Astrocyte (in vitro differentiated cells and primary cell): ENCODE results near the gene ATG12. TPM values are rescaled to one million over a fixed set of nuclear protein-coding genes. Genes with fewer than 3 reads are reported as not detected.

Experiments
- DNase-seq: peaks from one replicate; pipeline ENCODE4 v3.0.0-alpha.2; 2010; ENCODE audit warnings: low read depth
- FAIRE-seq: peaks from 2 replicates; lab custom pipeline; 2011; peaks lifted over from hg19 to GRCh38; lab: Jason Lieb, UNC
- H2AFZ ChIP-seq: 2 replicates; pipeline ENCODE4 v1.6.0; 2012; ENCODE audit warnings: low read depth, low read length, inconsistent platforms
- H3K27ac ChIP-seq: 2 replicates; pipeline ENCODE4 v1.5.1; 2011; ENCODE audit warnings: low read depth, low read length, inconsistent platforms
- H3K27me3 ChIP-seq: 2 replicates; pipeline ENCODE4 v1.6.0; 2011; ENCODE audit warnings: low read length, inconsistent platforms; ENCODE audit not compliant: insufficient read depth
- H3K36me3 ChIP-seq: 2 replicates; pipeline ENCODE4 v1.5.1; 2011; ENCODE audit warnings: low read length, inconsistent platforms; ENCODE audit not compliant: insufficient read depth
- H3K4me1 ChIP-seq: 2 replicates; pipeline ENCODE4 v1.5.1; 2011; ENCODE audit warnings: low read length, inconsistent platforms; ENCODE audit not compliant: insufficient read depth
- H3K4me2 ChIP-seq: 2 replicates; pipeline ENCODE4 v1.6.0; 2012; ENCODE audit warnings: low read length, inconsistent platforms
- H3K4me3 ChIP-seq: 2 replicates; pipeline ENCODE4 v1.5.1; 2011; ENCODE audit warnings: low read depth, mild to moderate bottlenecking, low read length, inconsistent platforms; ENCODE audit not compliant: insufficient read depth
- H3K79me2 ChIP-seq: 2 replicates; pipeline ENCODE4 v1.6.0; 2012; ENCODE audit warnings: mild to moderate bottlenecking, low read length, inconsistent platforms; ENCODE audit not compliant: insufficient read depth
- H3K9ac ChIP-seq: 2 replicates; pipeline ENCODE4 v1.6.0; 2012; ENCODE audit warnings: mild to moderate bottlenecking, low read length, inconsistent platforms
- H3K9me3 ChIP-seq: 2 replicates; pipeline ENCODE4 v1.5.1; 2012; ENCODE audit warnings: low read depth, mild to moderate bottlenecking, low read length, inconsistent platforms; ENCODE audit not compliant: insufficient read depth
- H4K20me1 ChIP-seq: 2 replicates; pipeline ENCODE4 v1.6.0; 2012; ENCODE audit warnings: low read length, inconsistent platforms; ENCODE audit not compliant: insufficient read depth
- H3K27ac Mint-ChIP-seq: one replicate; pipeline ENCODE4 v1.8.0; 2021; ENCODE audit warnings: mild to moderate bottlenecking, mixed read lengths; ENCODE audit not compliant: unreplicated experiment
- H3K27me3 Mint-ChIP-seq: one replicate; pipeline ENCODE4 v1.8.0; 2021; ENCODE audit warnings: low read depth, mixed read lengths; ENCODE audit not compliant: unreplicated experiment
- H3K36me3 Mint-ChIP-seq: one replicate; pipeline ENCODE4 v1.8.0; 2021; ENCODE audit warnings: low read depth, mixed read lengths; ENCODE audit not compliant: unreplicated experiment
- H3K4me1 Mint-ChIP-seq: one replicate; pipeline ENCODE4 v1.8.0; 2021; ENCODE audit warnings: low read depth, mixed read lengths; ENCODE audit not compliant: unreplicated experiment
- H3K4me3 Mint-ChIP-seq: one replicate; pipeline ENCODE4 v1.8.0; 2021; ENCODE audit warnings: mild to moderate bottlenecking, moderate library complexity, mixed read lengths; ENCODE audit not compliant: unreplicated experiment
- H3K9me3 Mint-ChIP-seq: one replicate; pipeline ENCODE4 v1.8.0; 2021; ENCODE audit warnings: mild to moderate bottlenecking, mixed read lengths; ENCODE audit not compliant: unreplicated experiment
- EZH2 ChIP-seq: IDR thresholded peaks from 2 replicates; pipeline ENCODE4 v1.6.1; 2012; ENCODE audit warnings: mild to moderate bottlenecking, low read length, inconsistent platforms; ENCODE audit not compliant: insufficient read depth
- total RNA-seq: library from RNA; stranded (reverse); gene quantifications from 2 replicates; pipeline ENCODE4 v1.2.1, GENCODE V29; 2021
- TF ChIP-seq, protein P1 (sequence below): IDR thresholded peaks from 2 replicates; pipeline ENCODE4 v1.5.1; 2011; ENCODE audit warnings: low read depth, mild to moderate bottlenecking, inconsistent platforms, low read length, moderate library complexity; ENCODE audit not compliant: insufficient read depth

The ATG12 gene
- total RNA-seq, 1 donor from 2014 or later: 66.3 TPM

DNA sequence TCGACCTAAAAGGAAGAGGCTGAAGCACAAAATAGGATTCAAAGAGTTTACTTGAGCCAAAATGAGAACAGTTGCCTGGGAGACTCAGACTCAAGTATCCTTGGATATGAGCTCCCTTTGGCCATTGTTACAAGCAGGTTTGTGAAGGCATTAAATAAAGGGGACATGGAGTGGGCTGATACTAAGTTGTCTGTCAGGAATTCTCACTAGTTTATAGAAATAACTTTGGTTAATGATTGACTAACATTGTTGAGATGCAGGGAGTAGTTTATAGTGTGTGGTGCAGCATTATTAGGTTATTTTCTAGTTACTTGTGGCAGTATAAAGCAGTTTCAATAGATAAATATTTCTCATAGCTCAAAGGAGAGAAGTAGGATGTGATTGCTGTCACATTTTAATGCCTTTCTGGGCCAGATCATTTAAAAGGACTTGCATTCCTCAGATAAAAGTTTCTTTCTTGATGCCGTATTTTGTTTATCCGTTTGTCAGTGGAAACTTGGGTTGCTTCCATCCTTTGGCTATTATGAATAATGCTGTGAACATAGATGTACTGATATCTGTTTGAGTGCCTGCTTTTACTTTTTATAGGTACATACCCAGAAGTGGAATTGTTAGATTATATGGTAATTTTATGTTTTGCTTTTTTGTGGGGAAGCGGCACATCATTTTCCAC, 9.5 kb upstream of the ATG12 start:
- Mint-ChIP-seq H3K36me3 (peaks cover 8% of the 10 kb centered on the region), H3K4me1 (peaks cover 10% of the 10 kb centered on the region), H3K27ac (no peak overlapping the region), H3K27me3 (no peaks in the 10 kb centered on the region), H3K4me3 (no peak overlapping the region), H3K9me3 (no peaks in the 10 kb centered on the region)
- Histone ChIP-seq H3K79me2 (peaks cover 100% of the 10 kb centered on the region), H3K4me1 (no peaks in the 10 kb centered on the region), H3K4me2 (peak overlapping the region; percentile 10), H3K9me3 (no peaks in the 10 kb centered on the region), H3K27me3 (no peaks in the 10 kb centered on the region), H4K20me1 (peaks cover 60% of the 10 kb centered on the region), H3K9ac (no peak overlapping the region), H3K36me3 (no peaks in the 10 kb centered on the region), H2AFZ (no peak overlapping the region), H3K4me3 (no peak overlapping the region), H3K27ac (no peak overlapping the region)
- TF ChIP-seq, protein P1, sequence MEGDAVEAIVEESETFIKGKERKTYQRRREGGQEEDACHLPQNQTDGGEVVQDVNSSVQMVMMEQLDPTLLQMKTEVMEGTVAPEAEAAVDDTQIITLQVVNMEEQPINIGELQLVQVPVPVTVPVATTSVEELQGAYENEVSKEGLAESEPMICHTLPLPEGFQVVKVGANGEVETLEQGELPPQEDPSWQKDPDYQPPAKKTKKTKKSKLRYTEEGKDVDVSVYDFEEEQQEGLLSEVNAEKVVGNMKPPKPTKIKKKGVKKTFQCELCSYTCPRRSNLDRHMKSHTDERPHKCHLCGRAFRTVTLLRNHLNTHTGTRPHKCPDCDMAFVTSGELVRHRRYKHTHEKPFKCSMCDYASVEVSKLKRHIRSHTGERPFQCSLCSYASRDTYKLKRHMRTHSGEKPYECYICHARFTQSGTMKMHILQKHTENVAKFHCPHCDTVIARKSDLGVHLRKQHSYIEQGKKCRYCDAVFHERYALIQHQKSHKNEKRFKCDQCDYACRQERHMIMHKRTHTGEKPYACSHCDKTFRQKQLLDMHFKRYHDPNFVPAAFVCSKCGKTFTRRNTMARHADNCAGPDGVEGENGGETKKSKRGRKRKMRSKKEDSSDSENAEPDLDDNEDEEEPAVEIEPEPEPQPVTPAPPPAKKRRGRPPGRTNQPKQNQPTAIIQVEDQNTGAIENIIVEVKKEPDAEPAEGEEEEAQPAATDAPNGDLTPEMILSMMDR: no peak
- TF ChIP-seq EZH2: no peak
- DNase-seq: peak; percentile 64
- no peak for FAIRE-seq

DNA sequence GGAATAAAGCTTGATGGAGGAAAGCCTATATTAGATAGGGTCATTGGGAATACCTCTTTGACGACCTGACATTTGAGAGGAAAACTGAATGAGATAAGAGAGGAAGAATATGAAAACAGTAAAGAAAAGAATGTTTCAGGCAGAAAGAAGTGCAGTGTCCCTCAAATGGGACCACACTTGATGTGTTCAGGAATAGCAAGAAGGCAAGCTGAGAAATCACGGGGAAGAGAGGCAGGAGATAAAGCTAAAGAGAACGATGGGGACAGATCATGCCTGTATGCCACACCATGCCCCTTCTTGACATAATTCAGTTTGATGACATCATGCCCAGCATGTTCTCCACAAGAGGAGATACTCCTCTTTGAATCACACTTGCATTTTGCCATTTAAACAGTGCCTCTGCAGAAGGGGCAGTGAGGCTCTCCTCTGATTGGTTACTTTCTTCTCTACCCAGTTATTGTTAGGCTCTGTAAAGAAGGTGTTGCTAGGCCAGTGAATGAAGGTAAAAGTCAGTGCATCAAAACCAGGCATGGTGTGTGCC, 8.0 kb upstream of the ATG12 start:
- Histone ChIP-seq H3K4me3 (no peak overlapping the region), H3K4me1 (no peaks in the 10 kb centered on the region), H3K9ac (no peak overlapping the region), H4K20me1 (peaks cover 65% of the 10 kb centered on the region), H2AFZ (no peak overlapping the region), H3K27ac (no peak overlapping the region), H3K27me3 (no peaks in the 10 kb centered on the region), H3K36me3 (no peaks in the 10 kb centered on the region), H3K4me2 (no peak overlapping the region), H3K9me3 (no peaks in the 10 kb centered on the region), H3K79me2 (peaks cover 100% of the 10 kb centered on the region)
- Mint-ChIP-seq H3K27ac (no peak overlapping the region), H3K36me3 (peaks cover 8% of the 10 kb centered on the region), H3K9me3 (no peaks in the 10 kb centered on the region), H3K27me3 (no peaks in the 10 kb centered on the region), H3K4me1 (peaks cover 16% of the 10 kb centered on the region), H3K4me3 (no peak overlapping the region)
- TF ChIP-seq EZH2: no peak
- TF ChIP-seq, protein P1: no peak
- FAIRE-seq (no peak), DNase-seq (no peak)

DNA sequence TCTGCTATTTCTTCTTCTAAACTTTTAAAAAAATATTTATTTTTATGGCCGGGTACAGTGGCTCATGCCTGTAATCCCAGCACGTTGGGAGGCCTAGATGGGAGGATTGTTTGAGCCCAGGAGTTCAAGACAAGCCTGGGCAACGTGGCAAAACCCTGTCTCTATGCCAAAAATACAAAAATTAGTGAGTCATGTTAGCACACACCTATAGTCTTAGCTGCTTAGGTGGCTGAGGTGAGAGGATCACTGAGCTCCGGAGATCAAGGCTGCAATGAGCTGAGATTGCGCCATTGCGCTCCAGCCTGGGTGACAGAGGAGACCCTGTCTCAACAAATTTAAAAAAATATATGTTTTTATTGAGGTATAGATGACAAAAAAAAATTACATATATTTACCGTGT, 5.9 kb upstream of the ATG12 start:
- no peaks in the 10 kb centered on the region for H3K9me3 ChIP-seq
- H3K36me3 Mint-ChIP-seq: no peaks in the 10 kb centered on the region
- TF ChIP-seq, protein P1: no peak
- no peak for TF ChIP-seq EZH2
- peaks cover 100% of the 10 kb centered on the region for H3K79me2 ChIP-seq
- H3K9me3 Mint-ChIP-seq: no peaks in the 10 kb centered on the region
- no peaks in the 10 kb centered on the region for H3K27me3 ChIP-seq
- no peak overlapping the region for H3K9ac ChIP-seq
- no peak overlapping the region for H3K4me3 Mint-ChIP-seq
- H3K27ac ChIP-seq: no peak overlapping the region
- no peaks in the 10 kb centered on the region for H3K36me3 ChIP-seq
- H3K4me3 ChIP-seq: no peak overlapping the region
- H3K4me1 Mint-ChIP-seq: peaks cover 23% of the 10 kb centered on the region
- no peak overlapping the region for H3K4me2 ChIP-seq
- H3K27me3 Mint-ChIP-seq: no peaks in the 10 kb centered on the region
- no peaks in the 10 kb centered on the region for H3K4me1 ChIP-seq
- FAIRE-seq (no peak), DNase-seq (no peak)
- H4K20me1 ChIP-seq: peaks cover 67% of the 10 kb centered on the region
- H2AFZ ChIP-seq: no peak overlapping the region
- H3K27ac Mint-ChIP-seq: no peak overlapping the region
